ENCODE results near the gene EHF. TPM values are rescaled to one million over a fixed set of nuclear protein-coding genes. Genes with fewer than 3 reads are reported as not detected.

EHF gene
- total and polyA plus RNA-seq, 9 of the 15 experiments (the other 6 are each of a cell fraction or from before 2014, with no cell fraction given) = 0.04 to 0.54 (median 0.37) TPM

- TF ChIP-seq ZFX (CRISPR knock-in tag; IDR thresholded peaks at IDR 0.05) (peak; percentile 21; the same call in 1 of the 2 replicates), POLR2A (conservative IDR thresholded peaks at IDR 0.05) (no peak), GATAD2B (IDR thresholded peaks at IDR 0.05; ENCODE audit: borderline replicate concordance) (no peak), HEY1 (CRISPR knock-in tag; IDR thresholded peaks at IDR 0.05; ENCODE audit: borderline replicate concordance) (no peak), ZNF778 (CRISPR knock-in tag; IDR thresholded peaks at IDR 0.05) (no peak), PTRF (tag; IDR thresholded peaks at IDR 0.05) (no peak), PCBP2 (IDR thresholded peaks at IDR 0.05; ENCODE audit: low read depth, low read length, poor library complexity, severe bottlenecking) (no peak), KLF6 (CRISPR knock-in tag; IDR thresholded peaks at IDR 0.05; ENCODE audit: borderline replicate concordance) (no peak), CBFA2T2 (conservative IDR thresholded peaks at IDR 0.05) (peak; percentile 68), RCOR1 (IDR thresholded peaks at IDR 0.05; ENCODE audit: borderline replicate concordance in 1 of 2, low read depth in 2 of 2, low read length in 2 of 2) (peak; percentile 71 to 94; a peak in 2 of 4 replicates), TCF15 (CRISPR knock-in tag; IDR thresholded peaks at IDR 0.05) (no peak), NR3C1 (CRISPR knock-in tag; IDR thresholded peaks at IDR 0.05) (no peak), TBL1XR1 (IDR thresholded peaks at IDR 0.05; ENCODE audit: low read length in 2 of 2) (peak in 1 of 2 experiments; percentile 86; a peak in 2 of 4 replicates), E2F5 (CRISPR knock-in tag; IDR thresholded peaks at IDR 0.05) (no peak), SMARCA4 (IDR thresholded peaks at IDR 0.05) (peak; percentile 75; the same call in 1 of the 2 replicates), CLOCK (CRISPR knock-in tag; IDR thresholded peaks at IDR 0.05; ENCODE audit: borderline replicate concordance) (no peak), HLTF (IDR thresholded peaks at IDR 0.05) (no peak), ZNF740 (CRISPR knock-in tag; IDR thresholded peaks at IDR 0.05) (no peak), ZNF740 (tag; IDR thresholded peaks at IDR 0.05) (no peak), SFPQ (IDR thresholded peaks at IDR 0.05; ENCODE audit: low read depth, low read length) (no peak), TCF3 (CRISPR knock-in tag; IDR thresholded peaks at IDR 0.05) (peak; percentile 85)
These were observed 1.8 kb upstream of the EHF start (continued) for GRCh38 chr11:34619062-34619516.

Measured in K562 (cell line).